PC-9 (cell line): ENCODE results near the gene L3MBTL1. TPM values are rescaled to one million over a fixed set of nuclear protein-coding genes. Genes with fewer than 3 reads are reported as not detected.

Source experiments
- BruUV-seq: library from RNA; stranded (reverse); fragments of 400-500 nt; replicated peaks from 2 replicates; lab custom pipeline; 2021; lab: Mats Ljungman, UMichigan
- CTCF ChIA-PET: fragments of 300-600 bp; sonication (Branson Sonifier 250); formaldehyde crosslinking; loops from one replicate; lab custom pipeline; 2022; ENCODE audit warnings: antibody characterized with exemption; lab: Charles Lee
- POLR2A ChIA-PET: fragments of 300-600 bp; sonication (Branson Sonifier 250); formaldehyde crosslinking; loops from one replicate; lab custom pipeline; 2022; ENCODE audit warnings: antibody characterized with exemption; ENCODE audit not compliant: unreplicated experiment; lab: Charles Lee
- DNase-seq, 2 experiments: peaks; one replicate each; pipeline versions ENCODE4 v3.0.0 to v3.0.0-alpha.2; 2015 to 2022; ENCODE audit warnings: mixed read lengths in 1 of 2
- H2AFZ ChIP-seq: fragments of 200-600 bp; sonication (generic); 2 replicates; pipeline ENCODE4 v1.8.1; 2017; ENCODE audit warnings: antibody characterized with exemption
- H3F3A ChIP-seq: fragments of 200-600 bp; sonication (generic); 2 replicates; pipeline ENCODE4 v1.8.1; 2017; ENCODE audit warnings: antibody characterized with exemption, mild to moderate bottlenecking, low read depth; ENCODE audit not compliant: insufficient read depth
- H3K27ac ChIP-seq: fragments of 200-600 bp; sonication (generic); 2 replicates; pipeline ENCODE4 v1.6.1; 2016; ENCODE audit warnings: mixed run types
- H3K27me3 ChIP-seq: fragments of 200-600 bp; sonication (generic); 2 replicates; pipeline ENCODE4 v1.6.1; 2016; ENCODE audit warnings: low read depth, mixed run types; ENCODE audit not compliant: insufficient read depth
- H3K36me3 ChIP-seq: fragments of 200-600 bp; sonication (generic); 2 replicates; pipeline ENCODE4 v1.6.1; 2016; ENCODE audit warnings: low read depth, mixed run types
- H3K4me1 ChIP-seq: fragments of 200-600 bp; sonication (generic); replicated peaks from 2 replicates; pipeline ENCODE4 v1.6.1; 2016; ENCODE audit warnings: mixed run types; ENCODE audit not compliant: insufficient read depth
- H3K4me2 ChIP-seq: fragments of 200-600 bp; sonication (generic); 2 replicates; pipeline ENCODE4 v1.6.1; 2017; ENCODE audit warnings: mixed run types
- H3K4me3 ChIP-seq: fragments of 200-600 bp; sonication (generic); 2 replicates; pipeline ENCODE4 v1.6.1; 2016; ENCODE audit warnings: mixed run types
- H3K79me2 ChIP-seq: fragments of 200-600 bp; sonication (generic); 2 replicates; pipeline ENCODE4 v1.6.1; 2017; ENCODE audit warnings: low read depth, mixed run types
- H3K9me2 ChIP-seq: fragments of 200-600 bp; sonication (generic); 2 replicates; pipeline ENCODE4 v1.8.1; 2017; ENCODE audit warnings: mild to moderate bottlenecking; ENCODE audit not compliant: insufficient read depth
- H3K9me3 ChIP-seq: fragments of 200-600 bp; sonication (generic); 2 replicates; pipeline ENCODE4 v1.8.1; 2016; ENCODE audit warnings: low read depth; ENCODE audit not compliant: insufficient read depth
- H4K20me1 ChIP-seq: fragments of 200-600 bp; sonication (generic); 2 replicates; pipeline ENCODE4 v1.8.1; 2017; ENCODE audit not compliant: insufficient read depth
- CTCF ChIP-seq: fragments of 200-600 bp; sonication (generic); conservative IDR thresholded peaks from 2 replicates; pipeline ENCODE4 v1.6.1; 2017; ENCODE audit warnings: mixed run types, antibody characterized with exemption, mild to moderate bottlenecking, moderate library complexity
- EZH2 ChIP-seq: fragments of 200-600 bp; sonication (generic); IDR thresholded peaks from 2 replicates; pipeline ENCODE4 v1.8.0; 2017; ENCODE audit warnings: antibody characterized with exemption, low read depth
- intact Hi-C: fragments of 100-400 bp; cut with micrococcal nuclease; formaldehyde crosslinking; loops from one replicate; pipeline ENCODE4 v1.10.0; 2022; ENCODE audit not compliant: unreplicated experiment
- total RNA-seq: library from RNA; stranded (reverse); gene quantifications from 2 replicates; pipeline ENCODE4 v1.2.3, GENCODE V29; 2021

Gene L3MBTL1
- total RNA-seq, 1 experiment from 2014 or later, result 34.9 TPM

GRCh38 chr20:43590036-43590391, 82.5 kb downstream of the L3MBTL1 start:
- CTCF ChIA-PET, result interaction anchor here (1.6 kb wide), 1 partner anchor 52 kb away, joined by 5 read pairs; no protein-coding TSS in a partner anchor
- peaks cover 27% of the 10 kb centered on the region for H3K79me2 ChIP-seq
- H4K20me1 ChIP-seq, result no peaks in the 10 kb centered on the region
- H3K4me1 ChIP-seq, result peaks cover 22% of the 10 kb centered on the region
- POLR2A ChIA-PET, result interaction anchor here (0.6 kb wide), 1 partner anchor 48 kb away, joined by 3 read pairs; no protein-coding TSS in a partner anchor
- H3K27ac ChIP-seq, result no peak overlapping the region
- no peaks in the 10 kb centered on the region for H3K27me3 ChIP-seq
- H2AFZ ChIP-seq, result peak overlapping the region; percentile 89
- no peaks in the 10 kb centered on the region for H3K9me3 ChIP-seq
- DNase-seq, result no peak
- intact Hi-C loops, result loop anchor here (5.0 kb wide), 1 partner anchor 133 kb away; the partner anchor contains the start of gene SRSF6
- H3F3A ChIP-seq, result no peaks in the 10 kb centered on the region
- H3K4me2 ChIP-seq, result peak overlapping the region; percentile 92
- no peaks in the 10 kb centered on the region for H3K9me2 ChIP-seq
- no peak for TF ChIP-seq EZH2
- TF ChIP-seq CTCF, result no peak
- H3K4me3 ChIP-seq, result peak overlapping the region; percentile 81
- H3K36me3 ChIP-seq, result 0 out of 2 replicates have a peak, but pooled peaks cover 4% of the 10 kb centered on the region
- no TSS peak for BruUV-seq

GRCh38 chr20:43590392-43591303, 83.2 kb downstream of the L3MBTL1 start, which contains the start of gene IFT52:
IFT52 (plus strand) TSS chr20:43590937; CDS start chr20:43594699, 3,762 bp downstream.
- ChIA-PET CTCF (interaction anchor here (0.6 to 1.6 kb wide), 5 partner anchors 11 to 591 kb away, joined by 3 to 5 read pairs (median 3); partner anchors contain the start of gene SGK2), POLR2A (interaction anchor here (0.5 to 0.8 kb wide), 6 partner anchors 10 to 177 kb away, joined by 3 to 18 read pairs (median 4); no protein-coding TSS in a partner anchor)
- Histone ChIP-seq H3K9me3 (no peaks in the 10 kb centered on the region), H4K20me1 (no peaks in the 10 kb centered on the region), H3K4me3 (peak within 1 kb of the TSS; percentile 81), H3F3A (no peaks in the 10 kb centered on the region), H3K36me3 (peaks cover 7% of the 10 kb centered on the region; the same call in 1 of the 2 replicates), H3K4me2 (peak within 1 kb of the TSS; percentile 92), H3K27ac (peak within 1 kb of the TSS; percentile 44), H3K9me2 (no peaks in the 10 kb centered on the region), H3K4me1 (peaks cover 19% of the 10 kb centered on the region), H2AFZ (peak within 1 kb of the TSS; percentile 89), H3K79me2 (peaks cover 27% of the 10 kb centered on the region), H3K27me3 (no peaks in the 10 kb centered on the region)
- DNase-seq, result peak; percentile 87 to 93
- TSS peak; percentile 77 for BruUV-seq
- intact Hi-C loops, result loop anchor here (5.0 kb wide), 1 partner anchor 133 kb away; the partner anchor contains the start of gene SRSF6
- TF ChIP-seq EZH2, result no peak
- TF ChIP-seq CTCF, result no peak

Other genes with a start within 250 kb of the L3MBTL1 start
- gene SRSF6, start 49.8 kb upstream of the L3MBTL1 start, total RNA-seq, result 100 and 136 TPM in 2 replicates
- 3.1 and 3.7 TPM in 2 replicates for gene SGK2, start 51.3 kb downstream of the L3MBTL1 start, total RNA-seq
- gene IFT52, start 83.2 kb downstream of the L3MBTL1 start, total RNA-seq, result 43.2 and 46.4 TPM in 2 replicates
- gene MYBL2, start 159.4 kb downstream of the L3MBTL1 start, total RNA-seq, result 124 and 152 TPM in 2 replicates
- gene GTSF1L, start 219.3 kb downstream of the L3MBTL1 start, total RNA-seq, result not detected in 2 replicates